Thyroid gland (tissue), 4 donors: ENCODE results near the gene RBM25. TPM values are rescaled to one million over a fixed set of nuclear protein-coding genes. Genes with fewer than 3 reads are reported as not detected.
A peak's percentile ranks its signal among the peaks of the same experiment; 100 is the strongest.
"Not testable (repeated sequence)": the region's sequence is repeated elsewhere in the genome, so short reads cannot be mapped to it uniquely, and the experiment has no call there.

ENCODE experiments used
- DNase-seq, 2 donors: peaks; one replicate each; pipeline ENCODE4 v3.0.0-alpha.2; 2019
- H3K27ac ChIP-seq, 3 donors: fragments of 200-600 bp; sonication (generic); 1 replicate in 2 of 3; 2 replicates in 1 of 3; pipeline ENCODE4 v1.5.1; 2016 to 2019; ENCODE audit warnings: mild to moderate bottlenecking in 1 of 3, moderate library complexity in 1 of 3
- H3K27me3 ChIP-seq: fragments of 200-600 bp; sonication (generic); one replicate; pipeline ENCODE4 v1.5.1; 2019
- H3K36me3 ChIP-seq, 2 donors: fragments of 200-600 bp; sonication (generic); one replicate each; pipeline ENCODE4 v1.5.1; 2016 to 2019
- H3K4me1 ChIP-seq, 2 donors: fragments of 200-600 bp; sonication (generic); one replicate each; pipeline ENCODE4 v1.5.1; 2017 to 2019
- H3K4me3 ChIP-seq, 3 donors: fragments of 200-600 bp; sonication (generic); replicated peaks in 1 of 3; 1 replicate in 2 of 3; 2 replicates in 1 of 3; pipeline ENCODE4 v1.5.1; 2016; ENCODE audit warnings: mild to moderate bottlenecking in 1 of 3
- H3K9me3 ChIP-seq: fragments of 200-600 bp; sonication (generic); one replicate; pipeline ENCODE4 v1.5.1; 2017
- CTCF ChIP-seq, 6 experiments: fragments of 200-600 bp in 3 of 6; fragments of 450-650 bp in 3 of 6; sonication (generic) in 3 of 6; IDR thresholded peaks; one replicate each; pipeline ENCODE4 v1.5.1; 2016 to 2019; ENCODE audit warnings: antibody characterized with exemption in 6 of 6, mild to moderate bottlenecking in 2 of 6, inconsistent platforms in 1 of 6, moderate library complexity in 1 of 6
- POLR2A ChIP-seq, 2 donors: fragments of 450-650 bp; IDR thresholded peaks; one replicate each; pipeline ENCODE4 v1.6.1; 2017; ENCODE audit warnings: antibody characterized with exemption in 2 of 2, mild to moderate bottlenecking in 2 of 2, moderate library complexity in 1 of 2
- WGBS, 2 donors: methylation state at CpG; one replicate each; pipeline ENCODE4 v1.1.5; 2017; 5-methylcytosine and 5-hydroxymethylcytosine counted together
- intact Hi-C: fragments of 100-400 bp; cut with DNase I; formaldehyde crosslinking; loops from one replicate; pipeline ENCODE4 v1.15.1; 2023
- total RNA-seq, 4 donors: library from RNA; depleted of rRNA; stranded (reverse); fragments of >200 nt; gene quantifications; one replicate each; pipeline ENCODE4 v1.2.3, GENCODE V29; 2016

The RBM25 gene
- total RNA-seq, result 100 to 1,000 TPM in 1 of 4 donors, 10 to 100 TPM in 3; 56.0 to 103 (median 69.9) TPM

GRCh38 chr14:73058224-73058921, at the start of gene RBM25:
TSS of gene RBM25 (plus strand) at chr14:73058534. CDS start at chr14:73071642, 13,108 bp downstream.
- H3K4me1 ChIP-seq, result peaks cover 12 to 33% of the 10 kb centered on the region in 2 donors

GRCh38 chr14:73011189-73011588, 47.1 kb upstream of the RBM25 start:
- H3K4me1 ChIP-seq, result peaks cover 31 to 36% of the 10 kb centered on the region in 2 donors
- intact Hi-C loops, H3K27ac ChIP-seq, H3K36me3 ChIP-seq, H3K27me3 ChIP-seq, H3K9me3 ChIP-seq, H3K4me3 ChIP-seq, DNase-seq: not testable (repeated sequence)
- 90 to 94% methylated on average over 7 of the region's 7 CpGs for WGBS, 2 donors

More at GRCh38 chr14:73058224-73058921, at the start of gene RBM25:
- WGBS, 2 donors, result 0 to 1% methylated on average over 16 to 38 of the region's 57 CpGs
- peak within 1 kb of the TSS; percentile 85 to 96 (median 96) for H3K27ac ChIP-seq
- intact Hi-C loops, result no loop called here
- no peaks in the 10 kb centered on the region for H3K27me3 ChIP-seq
- no peaks in the 10 kb centered on the region for H3K36me3 ChIP-seq
- DNase-seq, result peak; percentile 97
- H3K9me3 ChIP-seq, result no peaks in the 10 kb centered on the region
- TF ChIP-seq CTCF (IDR thresholded peaks at IDR 0.05) (no peak), POLR2A (IDR thresholded peaks at IDR 0.05) (peak; percentile 72 to 95)
- peak within 1 kb of the TSS; percentile 50 to 85 (median 69) for H3K4me3 ChIP-seq

GRCh38 chr14:73014105-73014504, 44.2 kb upstream of the RBM25 start:
- Histone ChIP-seq H3K27me3 (no peaks in the 10 kb centered on the region), H3K4me3 (no peak overlapping the region), H3K36me3 (peaks cover 0 to 4% of the 10 kb centered on the region in 2 donors), H3K4me1 (peaks cover 8 to 11% of the 10 kb centered on the region in 2 donors), H3K9me3 (no peaks in the 10 kb centered on the region), H3K27ac (no peak overlapping the region)
- intact Hi-C loops, result no loop called here
- 96 to 97% methylated on average over 2 of the region's 2 CpGs for WGBS, 2 donors
- DNase-seq, result no peak
- TF ChIP-seq CTCF (IDR thresholded peaks at IDR 0.05) (no peak), POLR2A (IDR thresholded peaks at IDR 0.05) (no peak)

GRCh38 chr14:73015552-73015951, 42.8 kb upstream of the RBM25 start:
- 96 to 97% methylated on average over 14 of the region's 14 CpGs for WGBS, 2 donors
- H3K4me1 ChIP-seq, H3K27me3 ChIP-seq, H3K36me3 ChIP-seq, intact Hi-C loops, H3K4me3 ChIP-seq, H3K9me3 ChIP-seq, DNase-seq, H3K27ac ChIP-seq: not testable (repeated sequence)

- H3K9me3 ChIP-seq, H3K36me3 ChIP-seq, intact Hi-C loops, H3K27me3 ChIP-seq, DNase-seq, H3K27ac ChIP-seq, H3K4me1 ChIP-seq, H3K4me3 ChIP-seq: not testable (repeated sequence)
- 92 to 98% methylated on average over 10 of the region's 10 CpGs for WGBS, 2 donors
Measured at GRCh38 chr14:73016011-73016410, 42.3 kb upstream of the RBM25 start.

- no peak overlapping the region for H3K4me3 ChIP-seq
- TF ChIP-seq POLR2A (IDR thresholded peaks at IDR 0.05) (no peak), CTCF (IDR thresholded peaks at IDR 0.05) (no peak)
Measured at GRCh38 chr14:73022051-73022450, 36.3 kb upstream of the RBM25 start.

More at GRCh38 chr14:73022051-73022450, 36.3 kb upstream of the RBM25 start:
- no peak overlapping the region for H3K27ac ChIP-seq
- peaks cover 8 to 11% of the 10 kb centered on the region in 2 donors for H3K36me3 ChIP-seq
- peaks cover 9 to 22% of the 10 kb centered on the region in 2 donors for H3K4me1 ChIP-seq
- H3K27me3 ChIP-seq, result no peaks in the 10 kb centered on the region
- DNase-seq, result no peak
- 97% methylated on average over 4 of the region's 4 CpGs for WGBS, 2 donors
- intact Hi-C loops, result no loop called here
- no peaks in the 10 kb centered on the region for H3K9me3 ChIP-seq
